ENCODE results near the gene ZNF780B.
"Not testable (repeated sequence)": the region's sequence is repeated elsewhere in the genome, so short reads cannot be mapped to it uniquely, and the experiment has no call there.

The ZNF780B gene

DNA sequence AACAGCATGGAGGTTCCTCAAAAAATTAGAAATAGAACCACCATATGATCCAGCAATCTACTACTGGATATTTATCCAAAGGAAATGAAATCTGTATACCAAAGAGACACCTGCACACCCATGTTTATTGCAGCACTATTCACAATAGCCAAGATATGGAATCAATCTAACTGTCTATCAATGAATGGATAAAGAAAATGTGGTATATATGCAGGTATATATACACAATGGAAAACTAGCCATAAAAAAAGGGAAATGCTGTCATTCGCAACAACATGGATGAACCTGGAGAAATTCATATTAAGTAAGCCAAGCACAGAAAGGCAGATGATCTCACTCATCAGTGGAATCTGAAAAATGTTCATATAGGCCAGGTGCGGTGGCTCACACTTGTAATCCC, 2.5 kb downstream of the ZNF780B start:
- no peak overlapping the region for H3K4me3 ChIP-seq (replicated peaks in 1 of 2; ENCODE audit: low read depth in 2 of 2, low read length in 2 of 2)
- DNase-seq (ENCODE audit: low read depth in 2 of 2), result no peak
- no peak for TF ChIP-seq CTCF (IDR thresholded peaks at IDR 0.05; ENCODE audit: low read depth, low read length)

DNA sequence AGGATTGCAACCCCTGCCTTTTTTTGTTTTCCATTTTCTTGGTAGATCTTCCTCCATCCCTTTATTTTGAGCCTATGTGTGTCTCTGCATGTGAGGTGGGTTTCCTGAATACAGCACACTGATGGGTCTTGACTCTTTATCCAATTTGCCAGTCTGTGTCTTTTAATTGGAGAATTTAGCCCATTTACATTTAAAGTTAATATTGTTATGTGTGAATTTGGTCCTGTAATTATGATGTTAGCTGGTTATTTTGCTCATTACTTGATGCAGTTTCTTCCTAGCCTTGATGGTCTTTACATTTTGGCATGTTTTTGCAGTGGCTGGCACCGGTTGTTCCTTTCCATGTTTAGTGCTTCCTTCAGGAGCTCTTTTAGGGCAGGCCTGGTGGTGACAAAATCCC, 14.3 kb downstream of the ZNF780B start:
- not testable (repeated sequence) for DNase-seq (ENCODE audit: low read depth in 2 of 2); H3K4me3 ChIP-seq (replicated peaks in 1 of 2; ENCODE audit: low read depth in 2 of 2, low read length in 2 of 2)

DNA sequence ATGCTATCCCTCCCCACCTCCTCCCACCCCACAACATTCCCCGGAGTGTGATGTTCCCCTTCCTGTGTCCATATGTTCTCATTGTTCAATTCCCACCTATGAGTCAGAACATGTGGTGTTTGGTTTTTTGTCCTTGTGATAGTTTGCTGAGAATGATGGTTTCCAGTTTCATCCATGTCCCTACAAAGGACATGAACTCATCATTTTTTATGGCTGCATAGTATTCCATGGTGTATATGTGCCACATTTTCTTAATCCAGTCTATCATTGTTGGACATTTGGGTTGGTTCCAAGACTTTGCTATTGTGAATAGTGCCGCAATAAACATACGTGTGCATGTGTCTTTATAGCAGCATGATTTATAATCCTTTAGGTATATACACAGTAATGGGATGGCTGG, 18.0 kb downstream of the ZNF780B start:
- not testable (repeated sequence) for DNase-seq (ENCODE audit: low read depth in 2 of 2); H3K4me3 ChIP-seq (replicated peaks in 1 of 2; ENCODE audit: low read depth in 2 of 2, low read length in 2 of 2)

DNA sequence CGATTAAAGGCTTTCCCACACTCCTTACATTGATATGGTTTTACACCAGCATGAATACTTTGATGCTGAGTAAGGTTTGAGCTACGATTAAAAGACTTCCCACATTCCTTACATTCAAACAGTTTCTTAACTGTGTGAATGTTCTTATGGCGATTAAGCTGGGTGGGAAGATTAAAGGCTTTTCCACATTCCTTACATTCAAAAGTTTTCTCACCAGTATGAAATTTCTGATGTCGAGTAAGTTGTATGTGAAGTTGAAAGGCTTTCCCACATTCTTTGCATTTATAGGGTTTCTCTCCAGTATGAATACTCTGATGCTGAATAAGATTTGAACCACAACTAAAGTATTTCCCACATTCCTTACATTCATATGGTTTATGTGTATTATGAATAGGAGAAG, 20.0 kb downstream of the ZNF780B start:
- peak in 1 of 2 donors; percentile 19 for DNase-seq (ENCODE audit: low read depth in 2 of 2)
- H3K4me3 ChIP-seq (replicated peaks in 1 of 2; ENCODE audit: low read depth in 2 of 2, low read length in 2 of 2), result no peak overlapping the region
- TF ChIP-seq CTCF (IDR thresholded peaks at IDR 0.05; ENCODE audit: low read depth, low read length), result no peak

GRCh38 chr19:40033989-40034560, 22.0 kb downstream of the ZNF780B start:
- no peak for TF ChIP-seq CTCF (IDR thresholded peaks at IDR 0.05; ENCODE audit: low read depth, low read length)
- no peak overlapping the region for H3K4me3 ChIP-seq (replicated peaks in 1 of 2; ENCODE audit: low read depth in 2 of 2, low read length in 2 of 2)
- DNase-seq (ENCODE audit: low read depth in 2 of 2), result no peak

DNA sequence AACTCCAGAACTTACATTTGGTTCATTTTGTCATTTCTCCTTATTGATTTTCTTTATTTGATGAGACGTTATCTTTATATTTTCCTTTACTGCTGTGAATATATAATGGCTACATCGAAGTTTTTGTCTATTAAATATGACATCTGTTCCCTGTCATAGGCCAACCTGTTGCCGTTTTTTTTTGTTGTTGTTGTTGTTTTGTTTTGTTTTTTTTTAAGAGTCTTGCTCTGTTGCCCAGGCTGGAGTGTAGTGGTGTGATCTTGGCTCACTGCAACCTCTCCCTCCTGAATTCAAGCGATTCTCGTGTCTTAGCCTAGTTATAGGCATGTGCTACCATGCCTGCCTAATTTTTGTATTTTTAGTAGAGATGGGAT, 29.4 kb downstream of the ZNF780B start:
- no peak for TF ChIP-seq CTCF (IDR thresholded peaks at IDR 0.05; ENCODE audit: low read depth, low read length)
- H3K4me3 ChIP-seq (replicated peaks in 1 of 2; ENCODE audit: low read depth in 2 of 2, low read length in 2 of 2), result no peak overlapping the region
- no peak for DNase-seq (ENCODE audit: low read depth in 2 of 2)

- no peak overlapping the region for H3K4me3 ChIP-seq (replicated peaks in 1 of 2; ENCODE audit: low read depth in 2 of 2, low read length in 2 of 2)
- no peak for TF ChIP-seq CTCF (IDR thresholded peaks at IDR 0.05; ENCODE audit: low read depth, low read length)
- DNase-seq (ENCODE audit: low read depth in 2 of 2), result no peak
These were observed 30.0 kb downstream of the ZNF780B start for GRCh38 chr19:40025938-40026596.

DNA sequence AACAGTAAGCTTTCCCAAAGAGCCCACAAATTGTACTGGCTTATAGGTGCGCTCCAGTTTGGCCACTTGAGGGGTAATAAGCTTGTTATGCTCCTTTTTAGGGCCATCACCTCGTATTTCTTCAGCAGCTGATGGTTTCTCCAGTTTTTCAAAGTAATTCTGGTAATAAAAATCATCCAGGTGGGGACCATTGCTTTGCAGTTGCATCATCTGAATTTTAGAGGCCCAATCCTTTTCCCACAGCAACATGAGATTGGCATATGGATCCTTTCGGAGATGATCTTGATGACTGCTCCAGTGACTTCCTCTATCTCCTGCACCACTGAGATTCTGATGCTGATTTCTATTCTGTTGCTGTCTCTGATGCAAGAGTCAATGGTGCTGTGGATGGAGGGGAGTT, 32.1 kb downstream of the ZNF780B start:
- DNase-seq (ENCODE audit: low read depth in 2 of 2), result no peak
- H3K4me3 ChIP-seq (replicated peaks in 1 of 2; ENCODE audit: low read depth in 2 of 2, low read length in 2 of 2), result no peak overlapping the region
- no peak for TF ChIP-seq CTCF (IDR thresholded peaks at IDR 0.05; ENCODE audit: low read depth, low read length)
